Measurements from ENCODE around the gene PAFAH1B1.
A peak's percentile ranks its signal among the peaks of the same experiment; 100 is the strongest.

The PAFAH1B1 gene

GRCh38 chr17:2594722-2595599, 1.5 kb downstream of the PAFAH1B1 start:
- peaks cover 11 to 12% of the 10 kb centered on the region in 2 donors for H3K4me1 ChIP-seq (ENCODE audit: control insufficient read depth in 2 of 2, insufficient read depth in 2 of 2, low read length in 2 of 2)
- no peaks in the 10 kb centered on the region for H3K27me3 ChIP-seq (ENCODE audit: control insufficient read depth in 2 of 2, insufficient read depth in 2 of 2, low read length in 2 of 2)
- H3K27ac ChIP-seq (ENCODE audit: low read depth in 2 of 2, low read length in 2 of 2), result peak overlapping the region; percentile 96 to 98
- H3K9ac ChIP-seq (ENCODE audit: low read depth in 1 of 2, low read length in 2 of 2), result peak overlapping the region; percentile 86 to 95
- H3K9me3 ChIP-seq (ENCODE audit: control insufficient read depth in 2 of 2, low read length in 2 of 2), result no peaks in the 10 kb centered on the region
- peak overlapping the region; percentile 88 to 95 for H3K4me3 ChIP-seq (ENCODE audit: low read length in 2 of 2)
- no peaks in the 10 kb centered on the region for H3K36me3 ChIP-seq (ENCODE audit: control insufficient read depth in 2 of 2, insufficient read depth in 2 of 2, low read length in 2 of 2)

GRCh38 chr17:2595716-2596115, 2.3 kb downstream of the PAFAH1B1 start:
- Histone ChIP-seq H3K9ac (ENCODE audit: low read depth in 1 of 2, low read length in 2 of 2) (peak overlapping the region in 1 of 2 donors; percentile 95), H3K4me1 (ENCODE audit: control insufficient read depth in 2 of 2, insufficient read depth in 2 of 2, low read length in 2 of 2) (peaks cover 11 to 12% of the 10 kb centered on the region in 2 donors), H3K27me3 (ENCODE audit: control insufficient read depth in 2 of 2, insufficient read depth in 2 of 2, low read length in 2 of 2) (no peaks in the 10 kb centered on the region), H3K4me3 (ENCODE audit: low read length in 2 of 2) (peak overlapping the region in 1 of 2 donors; percentile 95), H3K36me3 (ENCODE audit: control insufficient read depth in 2 of 2, insufficient read depth in 2 of 2, low read length in 2 of 2) (no peaks in the 10 kb centered on the region), H3K27ac (ENCODE audit: low read depth in 2 of 2, low read length in 2 of 2) (no peak overlapping the region), H3K9me3 (ENCODE audit: control insufficient read depth in 2 of 2, low read length in 2 of 2) (no peaks in the 10 kb centered on the region)

GRCh38 chr17:2598166-2598565, 4.7 kb downstream of the PAFAH1B1 start:
- H3K4me1 ChIP-seq (ENCODE audit: control insufficient read depth in 2 of 2, insufficient read depth in 2 of 2, low read length in 2 of 2), result peaks cover 14 to 16% of the 10 kb centered on the region in 2 donors
- no peaks in the 10 kb centered on the region for H3K27me3 ChIP-seq (ENCODE audit: control insufficient read depth in 2 of 2, insufficient read depth in 2 of 2, low read length in 2 of 2)
- no peaks in the 10 kb centered on the region for H3K36me3 ChIP-seq (ENCODE audit: control insufficient read depth in 2 of 2, insufficient read depth in 2 of 2, low read length in 2 of 2)
- H3K27ac ChIP-seq (ENCODE audit: low read depth in 2 of 2, low read length in 2 of 2), result no peak overlapping the region
- no peak overlapping the region for H3K9ac ChIP-seq (ENCODE audit: low read depth in 1 of 2, low read length in 2 of 2)
- no peaks in the 10 kb centered on the region for H3K9me3 ChIP-seq (ENCODE audit: control insufficient read depth in 2 of 2, low read length in 2 of 2)
- H3K4me3 ChIP-seq (ENCODE audit: low read length in 2 of 2), result no peak overlapping the region

- Histone ChIP-seq H3K4me3 (ENCODE audit: low read length in 2 of 2) (no peak overlapping the region), H3K27me3 (ENCODE audit: control insufficient read depth in 2 of 2, insufficient read depth in 2 of 2, low read length in 2 of 2) (no peaks in the 10 kb centered on the region), H3K9me3 (ENCODE audit: control insufficient read depth in 2 of 2, low read length in 2 of 2) (no peaks in the 10 kb centered on the region), H3K36me3 (ENCODE audit: control insufficient read depth in 2 of 2, insufficient read depth in 2 of 2, low read length in 2 of 2) (peaks cover 4 to 8% of the 10 kb centered on the region in 2 donors), H3K9ac (ENCODE audit: low read depth in 1 of 2, low read length in 2 of 2) (no peak overlapping the region), H3K4me1 (ENCODE audit: control insufficient read depth in 2 of 2, insufficient read depth in 2 of 2, low read length in 2 of 2) (peaks cover 6 to 12% of the 10 kb centered on the region in 2 donors), H3K27ac (ENCODE audit: low read depth in 2 of 2, low read length in 2 of 2) (no peak overlapping the region)
These were observed 9.2 kb downstream of the PAFAH1B1 start for GRCh38 chr17:2602597-2603017.

GRCh38 chr17:2608350-2608913, 15.0 kb downstream of the PAFAH1B1 start:
- Histone ChIP-seq H3K36me3 (ENCODE audit: control insufficient read depth in 2 of 2, insufficient read depth in 2 of 2, low read length in 2 of 2) (peaks cover 7 to 8% of the 10 kb centered on the region in 2 donors), H3K4me3 (ENCODE audit: low read length in 2 of 2) (no peak overlapping the region), H3K4me1 (ENCODE audit: control insufficient read depth in 2 of 2, insufficient read depth in 2 of 2, low read length in 2 of 2) (peaks cover 0 to 6% of the 10 kb centered on the region in 2 donors), H3K27ac (ENCODE audit: low read depth in 2 of 2, low read length in 2 of 2) (no peak overlapping the region), H3K9me3 (ENCODE audit: control insufficient read depth in 2 of 2, low read length in 2 of 2) (no peaks in the 10 kb centered on the region), H3K27me3 (ENCODE audit: control insufficient read depth in 2 of 2, insufficient read depth in 2 of 2, low read length in 2 of 2) (no peaks in the 10 kb centered on the region), H3K9ac (ENCODE audit: low read depth in 1 of 2, low read length in 2 of 2) (no peak overlapping the region)

- H3K4me1 ChIP-seq (ENCODE audit: control insufficient read depth in 2 of 2, insufficient read depth in 2 of 2, low read length in 2 of 2), result peaks cover 0 to 6% of the 10 kb centered on the region in 2 donors
These were observed 15.6 kb downstream of the PAFAH1B1 start for GRCh38 chr17:2609091-2609490.

GRCh38 chr17:2610195-2611175, 17.0 kb downstream of the PAFAH1B1 start:
- H3K4me1 ChIP-seq (ENCODE audit: control insufficient read depth in 2 of 2, insufficient read depth in 2 of 2, low read length in 2 of 2), result peaks cover 0 to 6% of the 10 kb centered on the region in 2 donors

More at GRCh38 chr17:2609091-2609490, 15.6 kb downstream of the PAFAH1B1 start:
- Histone ChIP-seq H3K27me3 (ENCODE audit: control insufficient read depth in 2 of 2, insufficient read depth in 2 of 2, low read length in 2 of 2) (no peaks in the 10 kb centered on the region), H3K9ac (ENCODE audit: low read depth in 1 of 2, low read length in 2 of 2) (no peak overlapping the region), H3K27ac (ENCODE audit: low read depth in 2 of 2, low read length in 2 of 2) (no peak overlapping the region), H3K36me3 (ENCODE audit: control insufficient read depth in 2 of 2, insufficient read depth in 2 of 2, low read length in 2 of 2) (peaks cover 7 to 8% of the 10 kb centered on the region in 2 donors), H3K9me3 (ENCODE audit: control insufficient read depth in 2 of 2, low read length in 2 of 2) (no peaks in the 10 kb centered on the region), H3K4me3 (ENCODE audit: low read length in 2 of 2) (no peak overlapping the region)

GRCh38 chr17:2611627-2612026, 18.2 kb downstream of the PAFAH1B1 start:
- Histone ChIP-seq H3K4me3 (ENCODE audit: low read length in 2 of 2) (no peak overlapping the region), H3K9me3 (ENCODE audit: control insufficient read depth in 2 of 2, low read length in 2 of 2) (no peaks in the 10 kb centered on the region), H3K36me3 (ENCODE audit: control insufficient read depth in 2 of 2, insufficient read depth in 2 of 2, low read length in 2 of 2) (peaks cover 0 to 6% of the 10 kb centered on the region in 2 donors), H3K9ac (ENCODE audit: low read depth in 1 of 2, low read length in 2 of 2) (no peak overlapping the region), H3K4me1 (ENCODE audit: control insufficient read depth in 2 of 2, insufficient read depth in 2 of 2, low read length in 2 of 2) (peaks cover 0 to 6% of the 10 kb centered on the region in 2 donors), H3K27me3 (ENCODE audit: control insufficient read depth in 2 of 2, insufficient read depth in 2 of 2, low read length in 2 of 2) (no peaks in the 10 kb centered on the region), H3K27ac (ENCODE audit: low read depth in 2 of 2, low read length in 2 of 2) (no peak overlapping the region)

More at GRCh38 chr17:2610195-2611175, 17.0 kb downstream of the PAFAH1B1 start:
- H3K27ac ChIP-seq (ENCODE audit: low read depth in 2 of 2, low read length in 2 of 2), result no peak overlapping the region
- H3K4me3 ChIP-seq (ENCODE audit: low read length in 2 of 2), result no peak overlapping the region
- H3K36me3 ChIP-seq (ENCODE audit: control insufficient read depth in 2 of 2, insufficient read depth in 2 of 2, low read length in 2 of 2), result peaks cover 0 to 6% of the 10 kb centered on the region in 2 donors
- H3K9ac ChIP-seq (ENCODE audit: low read depth in 1 of 2, low read length in 2 of 2), result no peak overlapping the region
- H3K27me3 ChIP-seq (ENCODE audit: control insufficient read depth in 2 of 2, insufficient read depth in 2 of 2, low read length in 2 of 2), result no peaks in the 10 kb centered on the region
- H3K9me3 ChIP-seq (ENCODE audit: control insufficient read depth in 2 of 2, low read length in 2 of 2), result no peaks in the 10 kb centered on the region

- H3K9me3 ChIP-seq (ENCODE audit: control insufficient read depth in 2 of 2, low read length in 2 of 2), result no peaks in the 10 kb centered on the region
- H3K4me3 ChIP-seq (ENCODE audit: low read length in 2 of 2), result no peak overlapping the region
- peaks cover 0 to 9% of the 10 kb centered on the region in 2 donors for H3K4me1 ChIP-seq (ENCODE audit: control insufficient read depth in 2 of 2, insufficient read depth in 2 of 2, low read length in 2 of 2)
- H3K27ac ChIP-seq (ENCODE audit: low read depth in 2 of 2, low read length in 2 of 2), result no peak overlapping the region
- H3K36me3 ChIP-seq (ENCODE audit: control insufficient read depth in 2 of 2, insufficient read depth in 2 of 2, low read length in 2 of 2), result peaks cover 0 to 6% of the 10 kb centered on the region in 2 donors
- no peaks in the 10 kb centered on the region for H3K27me3 ChIP-seq (ENCODE audit: control insufficient read depth in 2 of 2, insufficient read depth in 2 of 2, low read length in 2 of 2)
- no peak overlapping the region for H3K9ac ChIP-seq (ENCODE audit: low read depth in 1 of 2, low read length in 2 of 2)
These were observed 19.2 kb downstream of the PAFAH1B1 start for GRCh38 chr17:2612630-2613029.

All from mucosa of rectum (tissue), 2 donors.